Suppressor macrophage (primary cell): ENCODE data around the gene TRIO.

Experiments used
- DNase-seq, 4 experiments: peaks; one replicate each; pipeline ENCODE4 v3.0.0-alpha.2; 2020 to 2022

TRIO gene

DNA sequence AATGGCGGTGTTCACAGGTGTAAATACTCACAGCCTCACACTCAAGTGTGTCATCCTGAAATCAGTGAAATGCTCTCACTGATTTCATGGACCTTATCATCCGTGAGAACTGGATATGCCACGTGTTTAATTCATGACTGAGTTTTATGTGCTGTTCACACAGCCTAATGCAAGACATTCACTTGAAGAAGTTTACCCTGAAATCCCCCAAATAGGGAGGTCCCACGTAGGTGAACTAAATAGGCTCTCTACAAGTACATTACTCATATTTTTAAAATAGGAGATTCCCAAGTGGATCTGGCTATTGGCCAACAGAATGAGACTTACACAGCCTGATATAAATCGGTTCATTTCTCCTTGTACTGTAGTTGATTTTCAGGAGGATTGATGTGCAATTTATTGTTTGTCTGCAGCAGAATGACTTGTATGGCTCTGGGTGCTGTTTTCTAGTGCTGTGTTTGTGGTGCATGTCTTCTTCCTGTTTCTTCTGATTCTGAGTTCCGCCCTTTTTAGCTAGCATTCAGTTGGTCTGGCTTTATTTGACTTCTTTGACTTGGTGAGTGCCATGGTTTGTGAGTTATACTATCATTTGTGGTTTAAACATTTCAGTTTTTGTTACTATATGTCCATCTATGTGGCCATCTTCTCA is 25.1 kb downstream of the TRIO start:
- peak in 3 of 4 experiments; percentile 39 to 60 (median 56) for DNase-seq

GRCh38 chr5:14168793-14169262 is 25.7 kb downstream of the TRIO start:
- peak in 1 of 4 experiments; percentile 43 for DNase-seq

- DNase-seq: no peak
Observed at GRCh38 chr5:14171046-14171445, 27.9 kb downstream of the TRIO start.

GRCh38 chr5:14171621-14172020 is 28.5 kb downstream of the TRIO start:
- peak; percentile 42 to 66 (median 57) for DNase-seq

DNA sequence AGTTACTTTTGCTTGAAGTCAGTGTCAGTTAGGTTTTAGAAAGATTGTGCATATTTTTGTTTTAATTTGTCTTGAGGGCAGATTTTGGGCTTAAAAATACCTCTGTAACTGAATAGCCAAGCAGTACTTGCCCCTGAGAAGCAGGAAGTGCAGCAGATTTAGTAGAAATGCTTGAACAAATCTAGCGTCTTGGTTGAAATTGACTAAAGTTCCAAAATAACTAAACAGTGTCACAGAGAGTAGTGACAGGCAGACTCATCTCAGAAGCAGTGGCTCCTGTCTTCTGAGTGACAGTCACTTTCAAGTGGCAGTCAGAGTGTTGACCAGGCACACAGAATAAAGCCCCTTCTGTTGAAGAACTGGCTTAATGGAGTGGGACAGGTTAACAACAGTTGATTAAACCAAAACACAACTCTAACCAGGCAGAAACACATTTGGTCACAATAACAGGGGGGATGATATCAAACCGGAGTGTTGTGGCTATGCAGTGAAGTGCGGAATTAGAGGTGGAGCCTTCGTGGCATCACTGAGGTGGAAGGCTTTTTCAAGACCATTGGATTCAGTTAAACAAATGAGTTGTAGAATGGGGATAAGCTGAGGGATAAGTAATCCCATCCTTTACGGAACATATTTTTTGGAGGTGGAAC is 29.1 kb downstream of the TRIO start:
- no peak for DNase-seq

DNA sequence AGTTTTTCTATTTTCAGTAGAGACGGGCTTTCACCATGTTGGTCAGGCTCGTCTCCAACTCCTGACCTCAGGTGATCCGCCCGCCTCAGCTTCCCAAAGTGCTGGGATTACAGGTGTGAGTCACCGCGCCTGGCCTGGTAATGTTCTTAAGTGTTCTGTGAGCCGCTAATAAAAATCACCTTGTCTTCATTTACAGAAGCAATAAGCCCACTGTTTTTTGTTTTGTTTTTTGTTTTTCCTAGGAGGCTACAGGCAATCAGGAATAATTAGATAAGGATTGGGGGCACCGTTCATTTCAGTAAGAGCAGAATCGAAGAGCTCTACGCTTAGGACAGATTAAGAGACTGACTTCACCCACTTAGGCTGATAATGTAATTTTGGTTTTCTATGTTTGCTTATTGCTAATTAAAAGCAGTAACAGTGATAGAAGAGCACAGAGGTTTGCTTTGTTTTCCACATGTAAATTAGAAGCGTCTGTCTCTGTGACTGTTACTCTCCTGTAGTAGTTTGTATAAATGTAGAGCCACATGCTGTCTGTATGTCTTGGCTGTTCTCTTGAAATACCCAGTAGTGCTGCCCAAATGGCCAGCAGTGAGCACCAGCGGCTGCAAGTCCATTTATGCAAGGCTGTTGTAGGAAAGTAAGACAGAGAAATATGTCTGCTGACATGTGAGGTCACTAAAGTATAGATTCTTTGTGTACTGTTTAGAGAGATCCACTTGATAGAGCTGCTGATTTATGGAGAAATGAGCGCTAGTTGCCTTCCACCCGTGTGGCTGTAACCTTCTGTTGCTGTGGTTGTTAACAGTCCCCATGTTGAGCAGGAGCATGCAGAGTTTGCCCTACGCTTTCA is 30.5 kb downstream of the TRIO start:
- DNase-seq: peak in 3 of 4 experiments; percentile 12 to 34 (median 32)

- peak; percentile 54 to 73 (median 62) for DNase-seq
Observed at GRCh38 chr5:14174230-14174636, 31.1 kb downstream of the TRIO start.

DNA sequence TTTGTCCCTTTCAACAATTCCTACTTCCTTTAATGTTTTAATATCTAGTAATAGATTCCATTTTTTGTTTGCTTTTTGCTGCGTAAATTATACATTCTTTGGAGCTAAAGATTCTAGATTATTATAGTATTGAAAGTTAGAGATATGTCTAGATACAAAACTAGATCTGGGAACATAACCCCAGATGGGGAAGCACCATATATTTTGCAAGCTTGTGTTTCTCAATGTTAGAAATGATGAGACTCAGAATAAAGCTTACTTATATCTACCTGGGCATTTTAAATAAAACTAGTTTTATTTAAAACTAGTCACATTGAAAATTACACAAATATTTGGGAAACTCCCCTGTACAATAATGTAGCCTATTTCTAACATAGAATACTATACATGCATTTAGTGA is 32.2 kb downstream of the TRIO start:
- peak in 2 of 4 experiments; percentile 45 to 47 for DNase-seq

DNA sequence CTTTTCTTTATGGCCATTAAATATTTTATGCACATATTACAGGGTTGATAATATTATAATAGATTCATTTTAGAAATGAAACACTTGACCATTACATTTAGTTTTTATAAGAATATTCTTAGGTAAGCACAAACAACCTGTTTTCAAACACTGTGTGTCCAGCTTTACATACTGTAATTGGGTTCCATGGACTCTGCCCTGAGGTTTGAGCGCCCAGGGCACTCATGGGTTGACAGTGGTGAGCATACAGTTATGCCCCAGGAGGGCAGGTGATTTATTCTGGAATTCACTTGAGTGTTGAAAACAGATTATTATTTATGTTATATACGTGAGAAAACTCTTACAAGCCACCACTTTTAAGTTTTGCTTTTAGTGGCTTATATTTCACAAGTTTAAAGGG is 33.7 kb downstream of the TRIO start:
- no peak for DNase-seq

DNA sequence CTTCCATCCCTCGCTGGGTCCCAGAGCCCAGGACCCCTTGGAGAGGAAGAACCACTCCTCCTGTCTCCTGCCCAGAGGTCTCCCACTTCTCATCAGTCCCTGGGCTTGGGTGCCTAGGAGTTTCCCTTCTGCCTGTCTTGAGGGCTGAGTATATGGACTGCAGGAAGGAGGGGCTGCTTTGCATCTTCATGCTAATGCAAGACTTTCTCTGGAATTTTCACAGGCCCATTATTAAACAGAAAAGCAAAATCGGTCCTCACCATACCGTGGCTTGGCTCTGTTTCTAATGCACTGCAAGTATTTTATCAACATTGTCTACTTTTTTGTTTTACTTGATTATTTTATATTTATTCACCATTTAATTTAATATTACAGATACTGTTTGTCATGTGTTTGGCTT is 34.5 kb downstream of the TRIO start:
- DNase-seq: no peak

DNA sequence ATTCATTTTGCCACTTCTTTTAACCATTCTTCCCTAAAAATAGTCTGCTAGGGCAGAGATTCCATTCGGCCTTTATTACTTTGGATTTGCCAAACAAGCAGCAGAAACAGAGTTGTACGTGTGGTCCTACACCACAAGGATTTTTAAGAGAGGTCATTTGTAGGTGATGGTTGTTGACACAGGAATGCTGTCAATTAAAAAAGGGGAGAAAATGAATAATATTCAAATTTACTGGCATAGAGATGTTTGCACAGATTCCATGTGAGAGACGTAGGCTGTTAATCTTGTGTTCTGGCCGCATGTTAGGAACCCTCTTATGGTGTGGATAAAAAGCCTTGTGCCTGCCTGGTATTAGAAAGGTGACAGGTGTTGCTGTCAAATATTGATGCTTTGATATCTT is 34.9 kb downstream of the TRIO start:
- no peak for DNase-seq

DNA sequence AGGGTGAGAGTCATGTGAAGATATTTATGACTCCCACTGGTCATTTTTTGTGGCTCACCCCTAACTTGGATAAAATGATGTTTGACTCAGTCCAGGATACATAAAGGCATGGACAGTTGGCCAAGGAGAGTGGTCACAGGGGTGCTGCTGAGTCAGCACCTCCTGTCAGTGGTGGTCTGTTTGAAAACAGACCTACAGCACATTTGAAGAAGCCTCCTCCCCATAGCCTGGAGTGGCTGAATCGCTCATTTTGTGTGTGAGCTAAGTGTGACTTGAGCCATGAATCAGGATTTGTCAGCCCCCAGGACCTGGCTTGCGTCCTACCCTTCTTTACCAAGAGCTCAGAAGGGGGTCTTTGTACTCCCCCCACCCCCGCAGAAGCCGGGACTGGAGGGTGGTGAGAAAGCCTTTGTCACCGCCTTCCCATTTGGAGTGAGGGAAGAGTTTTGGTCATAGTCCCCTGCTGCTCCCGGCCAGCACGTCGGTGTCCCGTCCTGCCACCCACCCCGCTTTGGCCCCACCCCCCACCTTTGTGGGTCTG is 35.6 kb downstream of the TRIO start:
- DNase-seq: peak in 2 of 4 experiments; percentile 24 to 46

GRCh38 chr5:14179446-14179845 is 36.3 kb downstream of the TRIO start:
- DNase-seq: no peak

- no peak for DNase-seq
Observed at GRCh38 chr5:14180437-14180836, 37.3 kb downstream of the TRIO start.

DNA sequence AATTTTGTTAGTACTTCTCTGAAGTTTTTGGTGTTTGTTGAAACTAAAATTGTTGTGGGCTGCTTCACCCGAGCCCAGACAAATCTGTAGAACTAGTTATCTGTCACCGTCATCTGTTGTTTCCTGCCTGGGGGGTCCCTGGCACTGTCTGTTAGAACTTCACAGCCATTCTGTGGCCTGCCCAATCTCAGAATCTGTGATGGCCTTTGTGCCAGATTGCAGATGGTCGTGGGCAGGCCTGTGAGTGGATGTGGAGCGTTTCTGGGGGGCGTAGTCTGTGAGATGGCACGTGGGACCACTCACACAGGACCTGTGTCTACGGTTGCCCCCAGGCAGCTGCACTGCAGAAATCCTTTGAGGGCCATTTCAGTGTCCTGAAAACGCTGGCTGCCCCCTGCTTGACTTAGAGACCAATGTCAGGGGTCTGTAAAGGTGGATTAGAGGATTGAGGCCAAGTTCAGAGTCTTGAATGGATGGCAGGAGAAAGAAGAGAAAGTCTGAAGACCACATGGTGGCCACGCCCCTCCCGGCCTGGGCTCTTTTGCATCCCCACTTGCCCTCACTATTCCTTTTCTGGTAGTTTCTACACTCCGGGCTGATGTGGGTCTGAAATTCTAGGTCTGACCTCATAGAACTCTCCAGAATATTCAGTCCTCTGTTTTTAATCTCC is 38.3 kb downstream of the TRIO start:
- no peak for DNase-seq

DNA sequence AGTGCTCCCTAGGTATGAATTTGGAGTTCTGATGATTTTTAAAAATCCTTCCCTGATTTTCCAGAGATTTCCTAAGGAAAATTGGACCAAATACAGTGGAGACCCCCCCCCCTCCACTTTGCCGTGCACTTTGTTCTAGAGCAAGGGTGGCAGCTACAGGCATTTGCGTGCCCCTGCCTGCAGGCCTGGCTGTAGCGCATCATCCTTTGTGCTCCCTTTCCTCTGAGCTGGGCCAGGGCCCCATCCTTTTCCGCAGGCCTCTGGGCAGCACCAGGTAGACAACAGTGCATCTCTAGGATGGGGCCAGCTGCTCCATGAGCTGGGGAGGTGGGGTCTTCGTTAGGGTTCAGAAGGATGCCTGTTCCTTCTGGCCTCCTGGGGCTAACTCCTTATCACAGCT is 39.6 kb downstream of the TRIO start:
- DNase-seq: no peak

GRCh38 chr5:14183187-14183939 is 40.2 kb downstream of the TRIO start:
- no peak for DNase-seq

DNA sequence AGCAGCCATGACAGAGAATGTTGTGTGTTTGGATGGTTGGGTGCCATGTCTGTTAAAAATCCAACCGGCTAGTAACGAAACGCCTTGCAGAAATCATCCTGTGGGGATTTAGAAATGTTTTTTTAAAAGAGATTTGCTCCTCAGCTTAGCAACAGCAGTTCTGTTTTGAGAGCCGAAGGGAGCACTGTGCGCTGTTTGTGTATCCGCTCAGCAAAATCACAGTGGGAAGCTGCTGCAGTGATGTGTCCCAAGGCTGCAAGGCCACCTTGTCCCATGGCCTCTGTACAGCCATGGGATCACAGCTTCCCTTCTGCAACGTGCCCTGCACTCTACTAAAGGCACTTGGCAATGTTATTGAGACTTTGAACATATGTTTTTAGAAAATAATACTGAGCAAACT is 40.9 kb downstream of the TRIO start:
- no peak for DNase-seq

- DNase-seq: no peak
Observed at GRCh38 chr5:14184725-14185124, 41.6 kb downstream of the TRIO start.

DNA sequence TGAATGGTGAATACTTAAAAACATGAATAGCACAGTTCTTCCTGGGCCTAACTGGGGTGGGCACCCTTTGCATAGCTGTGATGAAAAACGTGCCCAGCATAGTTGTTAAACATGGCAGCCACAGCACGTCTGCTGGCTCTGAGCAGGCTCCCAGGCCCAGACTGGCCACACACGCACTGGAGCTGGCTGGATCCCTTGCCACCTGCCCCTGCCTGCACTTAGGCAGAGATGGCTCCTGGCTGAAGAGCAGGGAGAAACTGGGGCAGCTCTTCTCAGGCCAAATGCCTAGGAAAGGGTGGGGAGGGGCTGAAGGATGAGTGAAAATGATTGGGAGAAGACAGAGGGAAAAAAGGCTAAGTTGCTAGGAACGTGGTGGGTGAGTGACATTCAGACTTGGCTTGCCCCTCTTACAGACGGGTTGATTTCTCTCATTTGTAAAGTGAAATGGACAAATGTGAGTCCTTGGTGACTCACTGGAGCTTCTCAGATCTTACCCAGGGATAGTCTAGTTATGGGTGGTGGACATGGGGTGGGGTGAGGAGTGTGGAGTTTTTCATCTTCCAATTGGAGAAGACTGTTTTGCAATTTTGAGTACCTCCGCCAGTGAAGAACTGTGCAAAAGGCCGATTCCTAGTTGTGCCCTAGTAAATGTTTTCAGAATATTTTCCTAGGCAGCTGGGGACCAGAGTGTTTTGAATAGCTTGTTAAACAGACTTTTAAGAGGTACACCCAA is 42.4 kb downstream of the TRIO start:
- DNase-seq: no peak
